GM21515 (cell line): ENCODE measurements around the gene SAMD11.
"Not testable (repeated sequence)": the region's sequence is repeated elsewhere in the genome, so short reads cannot be mapped to it uniquely, and the experiment has no call there.

Experiments used
- ATAC-seq: cut with Tn5 transposase; IDR thresholded peaks from one replicate; pipeline ENCODE4 v1.9.1; 2021; ENCODE audit not compliant: unreplicated experiment

Gene SAMD11

GRCh38 chr1:974293-974640 lies 50.5 kb downstream of the SAMD11 start:
- ATAC-seq, result no peak

DNA sequence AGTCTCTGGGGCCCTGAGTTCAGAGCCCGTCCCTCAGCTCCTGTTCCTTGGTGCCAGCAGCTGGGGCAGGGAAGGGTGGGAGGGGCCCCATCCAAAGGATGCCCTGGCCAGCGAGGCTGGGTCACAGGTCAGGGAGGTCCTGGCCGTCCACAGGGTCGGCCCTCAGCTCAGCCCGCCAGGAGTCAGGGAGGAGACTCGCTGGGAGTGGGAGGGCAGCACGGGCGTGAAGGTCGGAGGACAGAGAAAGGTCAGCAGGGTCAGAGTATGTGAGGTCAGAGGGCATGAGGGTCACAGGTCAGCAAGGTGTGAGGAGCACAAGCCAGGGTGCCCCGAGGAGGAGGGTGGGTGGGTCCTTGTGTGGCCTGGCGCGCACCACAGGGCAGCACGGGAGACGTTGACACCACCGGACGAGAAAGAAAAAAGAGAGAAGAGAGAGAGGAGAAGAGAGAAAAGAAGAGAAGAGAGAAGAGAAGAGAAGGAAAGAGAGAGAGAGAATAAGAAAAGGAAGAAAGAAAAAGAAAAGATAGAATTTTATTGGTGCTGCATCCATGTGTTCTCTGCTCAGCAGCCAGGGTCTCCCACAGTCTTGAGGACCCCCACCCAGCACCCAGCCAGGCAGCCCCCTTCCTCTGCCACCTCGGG lies 51.1 kb downstream of the SAMD11 start:
- ATAC-seq, result no peak

GRCh38 chr1:975365-975764 lies 51.6 kb downstream of the SAMD11 start:
- ATAC-seq, result no peak

GRCh38 chr1:975896-976683 lies 52.4 kb downstream of the SAMD11 start:
- no peak for ATAC-seq

- not testable (repeated sequence) for ATAC-seq
Observed at GRCh38 chr1:976791-977190, 53.1 kb downstream of the SAMD11 start.

DNA sequence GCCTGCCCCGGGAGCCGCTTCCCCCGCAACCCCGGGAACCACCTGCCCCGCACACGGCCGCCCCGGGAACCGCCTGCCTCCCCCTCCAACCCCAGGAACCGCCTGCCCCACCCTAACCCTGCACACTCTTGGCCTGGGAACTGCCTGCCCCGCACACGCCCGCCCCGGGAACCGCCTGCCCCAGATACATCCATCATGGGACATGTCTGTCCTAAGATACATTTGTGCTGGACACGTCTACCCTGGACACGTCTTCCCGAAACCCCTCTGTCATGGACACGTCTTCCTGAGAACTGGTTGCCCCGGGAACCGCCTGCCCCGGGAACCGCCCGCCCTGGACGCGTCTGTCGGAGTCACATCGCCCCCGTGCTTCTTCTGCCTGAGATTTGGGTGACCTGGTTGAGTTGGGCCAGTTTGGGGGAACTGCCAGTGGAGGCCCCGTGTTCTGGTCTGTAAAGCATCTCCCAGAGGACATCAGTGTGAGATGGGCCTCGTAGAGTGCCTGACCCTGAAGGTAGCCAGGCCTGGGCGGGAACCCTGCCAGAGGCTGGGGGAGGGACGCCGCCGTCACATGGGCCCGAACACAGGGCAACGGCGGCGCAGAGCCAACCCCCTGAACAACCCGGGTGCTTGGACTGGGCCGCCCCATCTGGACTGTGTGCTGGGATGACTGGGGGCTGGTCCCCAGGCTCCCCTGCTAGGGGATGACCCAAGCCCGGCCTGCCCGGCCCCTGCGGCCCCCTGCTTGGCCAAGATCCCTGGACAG lies 54.5 kb downstream of the SAMD11 start:
- no peak for ATAC-seq

GRCh38 chr1:978835-979743 lies 55.4 kb downstream of the SAMD11 start:
- ATAC-seq, result no peak

GRCh38 chr1:979744-980072 lies 56.0 kb downstream of the SAMD11 start:
- ATAC-seq, result no peak

DNA sequence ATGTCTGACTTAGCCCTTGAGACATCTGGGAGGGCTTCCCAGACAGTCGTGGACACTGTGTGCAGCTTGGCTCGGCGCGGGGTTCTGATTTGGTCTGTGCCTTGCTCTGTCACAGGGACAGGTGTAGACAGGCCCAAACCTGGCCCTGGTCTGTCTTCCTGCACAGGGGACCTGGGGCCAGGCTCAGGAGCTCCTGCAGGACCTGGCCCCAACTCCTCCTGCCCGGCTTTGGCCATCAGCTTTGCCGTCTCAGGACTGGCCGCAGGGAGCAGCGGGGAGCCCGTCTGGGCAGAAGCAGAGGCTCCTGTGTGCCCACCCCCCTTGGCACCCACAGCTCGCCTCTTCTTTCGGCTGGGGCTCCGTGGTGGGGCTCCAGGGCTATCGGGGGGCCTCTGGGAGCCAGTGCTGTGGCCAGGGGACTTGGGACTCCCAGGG lies 56.4 kb downstream of the SAMD11 start:
- no peak for ATAC-seq

DNA sequence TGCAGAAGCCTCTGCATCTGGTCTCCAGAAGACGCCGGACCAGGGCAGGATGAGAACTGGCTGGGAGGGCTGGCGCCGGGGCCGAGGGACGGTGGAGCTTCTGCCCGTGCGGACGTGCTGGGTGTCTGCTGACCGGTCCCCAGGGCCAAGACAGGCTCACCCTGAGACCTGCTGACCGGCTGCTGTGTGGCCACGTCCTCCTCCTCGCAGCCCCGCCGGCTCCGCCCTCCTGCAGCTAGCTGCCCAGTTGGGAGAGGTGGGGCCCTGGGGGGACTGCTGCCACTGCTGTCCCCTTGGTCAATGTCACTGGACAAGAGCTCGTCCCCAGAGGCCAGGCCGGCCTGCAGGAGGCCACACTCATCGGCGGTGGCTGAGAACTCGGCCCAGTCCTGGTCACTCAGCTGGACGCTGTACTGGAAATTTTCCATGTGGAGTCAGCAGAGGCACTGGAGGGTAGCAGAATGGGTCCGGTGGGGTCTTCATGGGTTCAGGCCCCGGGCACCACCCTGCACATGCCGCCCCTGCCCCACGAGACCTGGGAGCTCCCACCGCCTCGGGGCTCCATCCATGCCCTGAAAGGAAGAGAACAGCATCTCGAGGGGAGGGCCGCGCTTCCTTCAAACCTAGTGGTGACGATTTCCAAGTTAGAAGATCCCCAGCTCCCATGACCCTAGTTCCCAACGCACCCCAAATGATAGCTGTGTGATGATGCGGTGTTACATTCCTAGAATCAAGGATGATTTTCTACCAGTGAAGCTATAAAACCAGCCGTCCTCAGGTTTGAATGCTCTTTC lies 57.1 kb downstream of the SAMD11 start:
- no peak for ATAC-seq

GRCh38 chr1:981491-981954 lies 57.8 kb downstream of the SAMD11 start:
- no peak for ATAC-seq

DNA sequence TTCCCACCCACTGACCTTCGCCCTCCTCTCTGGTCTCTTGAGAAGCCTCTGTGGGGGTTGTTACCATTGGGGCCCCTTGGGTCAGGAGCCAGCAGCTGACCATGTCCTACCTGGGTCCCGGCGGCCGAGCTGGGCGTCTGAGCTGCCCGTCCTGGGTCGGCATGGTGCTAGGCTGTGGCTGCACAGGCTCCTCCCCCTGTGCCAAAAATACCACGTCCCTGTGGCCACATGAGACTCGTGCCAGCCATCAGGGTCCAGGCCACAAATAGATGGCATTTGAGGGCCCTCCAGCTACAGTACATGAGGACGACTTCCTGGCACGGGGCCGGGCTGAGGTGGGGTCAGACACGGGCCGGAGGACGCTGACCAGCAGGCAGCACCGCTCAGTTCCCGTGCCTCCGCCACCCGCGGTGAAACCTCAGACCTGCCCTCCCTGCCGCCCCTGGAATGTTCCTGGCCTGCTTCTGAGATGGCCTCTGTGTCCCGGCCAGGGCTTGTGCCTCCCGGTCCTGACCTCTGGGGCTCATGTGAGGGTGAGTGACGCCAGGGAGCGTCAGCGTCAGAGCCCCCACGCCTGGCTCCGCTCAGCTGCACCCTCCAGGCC lies 58.3 kb downstream of the SAMD11 start, which contains the start of gene PERM1:
Gene PERM1 (minus strand): TSS at position 139 of the 604 bp plus-strand sequence. CDS start 1,064 bp downstream, outside the sequence.
- ATAC-seq, result no peak

- ATAC-seq, result no peak
Observed at GRCh38 chr1:982765-983436, 59.2 kb downstream of the SAMD11 start.

DNA sequence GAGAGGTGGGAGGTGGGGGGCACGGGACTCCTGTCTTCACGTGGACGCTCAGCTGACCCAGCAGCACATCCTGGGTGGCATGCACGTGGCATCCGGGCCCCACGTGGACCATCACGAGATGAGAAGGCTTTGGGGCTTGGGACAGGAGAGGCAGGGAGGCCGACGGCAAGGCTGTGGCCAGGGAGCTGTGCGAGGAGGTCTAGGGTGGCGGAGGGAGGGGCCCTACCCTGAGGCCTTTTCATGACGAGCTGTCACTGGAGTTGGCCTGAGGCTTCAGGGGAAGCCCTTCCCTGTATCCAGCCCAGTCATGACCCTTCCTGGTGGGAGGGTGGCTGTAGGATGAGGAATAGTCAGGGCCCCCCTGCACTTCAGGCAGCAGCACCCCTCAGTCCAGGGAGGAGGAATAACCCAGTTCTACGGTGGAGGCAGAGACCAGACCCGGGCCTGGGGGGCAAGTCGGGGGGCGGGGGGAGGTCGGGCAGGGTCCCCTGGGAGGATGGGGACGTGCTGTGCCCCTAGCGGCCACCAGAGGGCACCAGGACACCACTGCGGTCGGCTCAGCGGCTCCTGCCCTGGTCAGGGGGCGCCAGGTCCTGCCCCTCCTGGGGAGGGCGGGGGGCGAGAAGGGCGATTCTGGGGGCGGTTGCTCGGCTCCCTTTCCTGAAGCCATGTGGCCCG lies 60.2 kb downstream of the SAMD11 start:
- ATAC-seq, result no peak

GRCh38 chr1:984476-984814 lies 60.7 kb downstream of the SAMD11 start:
- ATAC-seq, result no peak

DNA sequence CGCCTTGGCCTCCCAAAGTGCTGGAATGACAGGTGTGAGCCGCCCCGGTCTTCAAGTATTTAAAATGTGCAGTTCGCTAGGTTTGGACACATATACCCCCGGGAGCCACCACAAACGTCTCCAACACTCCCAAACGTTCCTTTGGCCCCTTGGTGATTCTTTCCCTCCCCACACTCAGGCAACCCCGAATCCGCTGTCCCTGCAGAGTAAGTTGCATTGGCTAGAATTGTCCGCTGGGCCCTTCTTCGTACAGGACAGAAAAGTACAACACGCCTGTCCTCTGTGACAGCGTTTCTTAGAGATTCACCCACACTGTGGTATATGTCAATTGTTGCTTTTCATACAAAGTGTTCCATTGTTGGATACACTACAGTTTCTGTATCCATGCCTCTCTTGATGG lies 61.4 kb downstream of the SAMD11 start:
- no peak for ATAC-seq

GRCh38 chr1:988061-988460 lies 64.3 kb downstream of the SAMD11 start:
- not testable (repeated sequence) for ATAC-seq

GRCh38 chr1:991275-991674 lies 67.6 kb downstream of the SAMD11 start:
- ATAC-seq, result not testable (repeated sequence)

GRCh38 chr1:991895-992294 lies 68.2 kb downstream of the SAMD11 start:
- ATAC-seq, result no peak
